Measurements from ENCODE around the gene SLC25A21.
A peak's percentile ranks its signal among the peaks of the same experiment; 100 is the strongest.

Gene SLC25A21

DNA sequence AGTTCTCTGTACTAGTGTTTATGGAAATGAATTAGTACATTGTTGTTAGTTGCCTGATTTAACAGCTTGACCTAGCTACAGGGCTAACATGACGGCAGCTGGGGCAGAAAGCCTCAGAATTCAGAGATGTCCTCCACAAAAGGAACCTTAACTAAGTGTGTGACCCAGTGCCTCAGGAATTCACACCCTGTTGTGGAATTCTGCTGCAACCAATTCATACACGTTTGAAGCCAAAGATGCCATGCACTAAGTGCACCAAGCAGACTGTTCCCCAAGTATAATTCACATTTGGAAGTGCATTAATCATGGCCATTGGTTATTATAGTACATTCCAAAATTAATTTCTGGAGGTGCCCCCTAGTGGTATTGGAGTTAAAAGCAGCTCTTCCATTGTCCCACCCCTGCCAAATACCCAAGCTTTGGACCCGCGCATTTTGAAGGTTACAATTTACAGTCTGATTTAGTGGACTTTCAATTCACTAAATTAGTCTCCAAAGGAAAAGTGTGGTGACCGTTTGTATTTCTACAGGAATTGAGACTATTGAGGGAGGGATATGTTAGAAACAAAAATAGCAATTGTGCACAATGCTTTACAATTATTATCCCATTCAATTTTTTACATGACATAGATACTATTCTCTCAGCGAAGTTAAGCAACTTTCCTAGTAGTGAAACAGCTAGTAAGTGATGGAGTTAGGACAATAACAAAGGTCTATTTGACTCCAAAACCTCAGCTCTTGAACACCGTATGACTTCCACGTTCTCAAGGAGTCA is 424.8 kb downstream of the SLC25A21 start:
- no peak for DNase-seq (ENCODE audit: low read depth, low spot score)
- in situ Hi-C loops (cut with HindIII; ENCODE audit: low sequenced_read_pairs) = no loop called here
- TF ChIP-seq, protein P1, sequence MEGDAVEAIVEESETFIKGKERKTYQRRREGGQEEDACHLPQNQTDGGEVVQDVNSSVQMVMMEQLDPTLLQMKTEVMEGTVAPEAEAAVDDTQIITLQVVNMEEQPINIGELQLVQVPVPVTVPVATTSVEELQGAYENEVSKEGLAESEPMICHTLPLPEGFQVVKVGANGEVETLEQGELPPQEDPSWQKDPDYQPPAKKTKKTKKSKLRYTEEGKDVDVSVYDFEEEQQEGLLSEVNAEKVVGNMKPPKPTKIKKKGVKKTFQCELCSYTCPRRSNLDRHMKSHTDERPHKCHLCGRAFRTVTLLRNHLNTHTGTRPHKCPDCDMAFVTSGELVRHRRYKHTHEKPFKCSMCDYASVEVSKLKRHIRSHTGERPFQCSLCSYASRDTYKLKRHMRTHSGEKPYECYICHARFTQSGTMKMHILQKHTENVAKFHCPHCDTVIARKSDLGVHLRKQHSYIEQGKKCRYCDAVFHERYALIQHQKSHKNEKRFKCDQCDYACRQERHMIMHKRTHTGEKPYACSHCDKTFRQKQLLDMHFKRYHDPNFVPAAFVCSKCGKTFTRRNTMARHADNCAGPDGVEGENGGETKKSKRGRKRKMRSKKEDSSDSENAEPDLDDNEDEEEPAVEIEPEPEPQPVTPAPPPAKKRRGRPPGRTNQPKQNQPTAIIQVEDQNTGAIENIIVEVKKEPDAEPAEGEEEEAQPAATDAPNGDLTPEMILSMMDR (IDR thresholded peaks at IDR 0.05; ENCODE audit: low read depth, low read length) = peak; percentile 60
- no peak overlapping the region for H3K4me3 ChIP-seq (ENCODE audit: low read depth, low read length)

DNA sequence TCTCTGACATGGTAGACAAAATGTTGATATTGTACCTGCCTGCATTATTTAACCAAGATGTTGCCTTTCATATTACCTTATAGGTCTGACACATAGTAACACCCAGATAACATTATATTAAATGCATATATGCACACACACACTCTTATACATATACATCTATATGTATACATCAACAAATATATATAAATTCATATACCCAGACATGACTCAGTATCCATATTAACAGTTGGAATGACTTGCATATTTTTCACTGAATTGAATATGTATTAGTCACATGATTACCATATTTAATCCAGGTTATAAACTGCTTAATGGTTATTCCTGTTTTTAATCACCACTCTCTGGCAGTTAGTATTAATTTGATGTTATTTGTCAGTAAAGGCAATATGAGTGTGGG is 425.5 kb downstream of the SLC25A21 start:
- TF ChIP-seq, protein P1 (IDR thresholded peaks at IDR 0.05; ENCODE audit: low read depth, low read length) = no peak
- no peak for DNase-seq (ENCODE audit: low read depth, low spot score)
- in situ Hi-C loops (cut with HindIII; ENCODE audit: low sequenced_read_pairs) = no loop called here
- no peak overlapping the region for H3K4me3 ChIP-seq (ENCODE audit: low read depth, low read length)

DNA sequence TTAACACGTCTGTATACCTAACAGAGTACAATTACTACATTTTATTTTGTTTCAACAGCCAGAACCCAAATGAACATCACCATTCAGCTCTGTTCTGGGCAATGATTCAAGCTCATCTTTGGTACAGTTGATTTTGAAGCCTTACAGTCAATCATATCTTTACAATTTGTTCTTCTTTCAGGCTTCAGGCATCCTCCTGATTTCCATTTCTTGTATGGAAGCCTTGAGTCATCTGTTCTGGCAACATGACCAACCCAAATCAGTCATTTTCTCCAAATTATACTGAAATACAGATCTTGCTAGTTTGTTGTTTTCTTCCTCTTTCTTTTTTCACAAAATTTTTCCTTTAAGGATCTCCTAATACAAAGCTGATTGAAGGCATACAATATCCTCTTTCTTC is 430.5 kb downstream of the SLC25A21 start:
- in situ Hi-C loops (cut with HindIII; ENCODE audit: low sequenced_read_pairs) = no loop called here
- TF ChIP-seq, protein P1 (IDR thresholded peaks at IDR 0.05; ENCODE audit: low read depth, low read length) = no peak
- H3K4me3 ChIP-seq (ENCODE audit: low read depth, low read length) = no peak overlapping the region
- DNase-seq (ENCODE audit: low read depth, low spot score) = no peak

DNA sequence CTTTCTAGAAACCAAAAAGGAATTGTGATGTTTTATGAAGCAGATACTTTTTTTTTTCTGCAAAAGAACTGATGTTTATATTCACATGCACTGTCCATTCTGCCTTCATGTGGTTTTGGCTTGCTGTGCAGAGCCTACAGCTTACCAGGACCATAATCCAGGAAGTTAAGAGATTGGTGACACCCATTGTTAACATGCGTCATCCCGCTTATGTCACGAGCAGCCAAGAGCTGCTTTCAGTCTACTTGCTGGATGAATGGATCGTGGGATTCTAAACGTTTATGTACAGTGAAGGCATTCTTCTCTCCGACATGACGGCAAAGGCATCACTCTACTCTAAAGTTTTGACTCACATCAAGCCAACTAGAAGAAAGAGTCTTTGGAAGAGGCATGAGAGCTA is 434.1 kb downstream of the SLC25A21 start:
- DNase-seq (ENCODE audit: low read depth, low spot score) = no peak
- H3K4me3 ChIP-seq (ENCODE audit: low read depth, low read length) = no peak overlapping the region
- in situ Hi-C loops (cut with HindIII; ENCODE audit: low sequenced_read_pairs) = no loop called here
- TF ChIP-seq, protein P1 (IDR thresholded peaks at IDR 0.05; ENCODE audit: low read depth, low read length) = no peak

DNA sequence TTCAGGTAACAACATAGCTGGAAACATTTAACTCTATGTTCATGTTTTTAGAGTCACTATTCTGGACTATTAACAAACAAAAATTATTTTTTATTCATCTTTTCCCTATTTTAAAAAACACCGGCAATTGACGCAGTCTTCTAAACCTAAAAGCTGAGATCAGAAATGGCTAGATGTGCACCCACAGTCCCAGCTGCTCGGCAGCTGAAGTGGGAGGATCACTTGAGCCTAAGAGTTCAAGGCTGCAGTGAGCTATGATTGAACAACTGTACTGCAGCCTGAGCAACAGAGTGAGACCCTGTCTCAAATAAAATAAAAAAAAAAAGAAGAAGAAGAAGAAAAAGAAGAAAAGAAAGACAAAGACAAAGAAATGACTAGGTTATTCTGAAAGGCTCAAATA is 446.3 kb downstream of the SLC25A21 start:
- no peak overlapping the region for H3K4me3 ChIP-seq (ENCODE audit: low read depth, low read length)
- TF ChIP-seq, protein P1 (IDR thresholded peaks at IDR 0.05; ENCODE audit: low read depth, low read length) = no peak
- in situ Hi-C loops (cut with HindIII; ENCODE audit: low sequenced_read_pairs) = no loop called here
- DNase-seq (ENCODE audit: low read depth, low spot score) = no peak

DNA sequence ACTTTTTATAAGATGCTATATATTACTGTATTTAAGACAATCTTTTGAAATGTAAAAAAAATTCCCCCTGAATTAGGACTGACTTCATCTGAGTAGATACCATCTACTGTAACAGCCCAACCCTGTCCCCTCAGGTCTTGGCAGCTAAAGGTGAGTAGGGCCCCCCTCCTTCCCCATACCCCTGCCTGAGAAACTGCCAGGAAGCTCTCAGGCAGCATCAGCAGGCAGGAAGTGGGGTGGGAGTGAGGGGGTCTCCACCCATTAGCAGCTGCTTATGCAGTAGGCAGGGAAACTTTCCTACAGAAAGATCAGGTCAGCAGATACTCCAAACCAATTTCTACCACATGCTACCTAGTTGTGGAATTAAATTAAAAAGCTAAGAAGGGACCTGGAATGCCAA is 448.2 kb downstream of the SLC25A21 start:
- no peak for DNase-seq (ENCODE audit: low read depth, low spot score)

More for the DNA sequence above, 448.2 kb downstream of the SLC25A21 start:
- TF ChIP-seq, protein P1 (IDR thresholded peaks at IDR 0.05; ENCODE audit: low read depth, low read length) = no peak
- no peak overlapping the region for H3K4me3 ChIP-seq (ENCODE audit: low read depth, low read length)
- in situ Hi-C loops (cut with HindIII; ENCODE audit: low sequenced_read_pairs) = no loop called here
